ENCODE results near the gene NMT2.

The NMT2 gene

GRCh38 chr10:15067154-15067553 is 101.3 kb downstream of the NMT2 start:
- Mint-ChIP-seq H3K4me3 (no peak overlapping the region), H3K4me1 (ENCODE audit: low read depth) (no peaks in the 10 kb centered on the region), H3K27me3 (peaks cover 7% of the 10 kb centered on the region), H3K9me3 (ENCODE audit: low read depth) (peaks cover 5% of the 10 kb centered on the region), H3K36me3 (peaks cover 6% of the 10 kb centered on the region), H3K27ac (no peak overlapping the region)

- Mint-ChIP-seq H3K27ac (no peak overlapping the region), H3K27me3 (peaks cover 11% of the 10 kb centered on the region), H3K9me3 (ENCODE audit: low read depth) (peaks cover 16% of the 10 kb centered on the region), H3K4me1 (ENCODE audit: low read depth) (no peaks in the 10 kb centered on the region), H3K4me3 (no peak overlapping the region), H3K36me3 (peaks cover 12% of the 10 kb centered on the region)
These were observed 107.9 kb downstream of the NMT2 start for GRCh38 chr10:15060638-15061037.

GRCh38 chr10:15059914-15060313 is 108.6 kb downstream of the NMT2 start:
- peaks cover 7% of the 10 kb centered on the region for H3K36me3 Mint-ChIP-seq
- H3K27ac Mint-ChIP-seq, result no peak overlapping the region
- H3K4me3 Mint-ChIP-seq, result no peak overlapping the region
- H3K27me3 Mint-ChIP-seq, result peaks cover 8% of the 10 kb centered on the region
- peaks cover 11% of the 10 kb centered on the region for H3K9me3 Mint-ChIP-seq (ENCODE audit: low read depth)
- no peaks in the 10 kb centered on the region for H3K4me1 Mint-ChIP-seq (ENCODE audit: low read depth)

GRCh38 chr10:15058689-15059088 is 109.8 kb downstream of the NMT2 start:
- H3K36me3 Mint-ChIP-seq, result peaks cover 7% of the 10 kb centered on the region
- H3K27me3 Mint-ChIP-seq, result peaks cover 5% of the 10 kb centered on the region
- H3K27ac Mint-ChIP-seq, result no peak overlapping the region
- peaks cover 11% of the 10 kb centered on the region for H3K9me3 Mint-ChIP-seq (ENCODE audit: low read depth)
- H3K4me3 Mint-ChIP-seq, result no peak overlapping the region
- H3K4me1 Mint-ChIP-seq (ENCODE audit: low read depth), result no peaks in the 10 kb centered on the region
